GM18873 (cell line): ENCODE measurements around the gene ZIC2.
"Not testable (repeated sequence)": the region's sequence is repeated elsewhere in the genome, so short reads cannot be mapped to it uniquely, and the experiment has no call there.

Experiments
- ATAC-seq: cut with Tn5 transposase; IDR thresholded peaks from one replicate; pipeline ENCODE4 v1.9.1; 2021; ENCODE audit warnings: mild to moderate bottlenecking, moderate library complexity, moderate number of reproducible peaks; ENCODE audit not compliant: unreplicated experiment, low FRiP score

Gene ZIC2

GRCh38 chr13:99981735-99982035, at the start of gene ZIC2:
TSS of gene ZIC2 (plus strand) at chr13:99981784. CDS start at chr13:99982065, 281 bp downstream.
- ATAC-seq: no peak

- no peak for ATAC-seq
These were observed 48.7 kb upstream of the ZIC2 start for GRCh38 chr13:99932912-99933311.

- ATAC-seq: no peak
These were observed 45.8 kb upstream of the ZIC2 start for GRCh38 chr13:99935772-99936171.

GRCh38 chr13:99938635-99939034, 42.9 kb upstream of the ZIC2 start:
- ATAC-seq: no peak

GRCh38 chr13:99941086-99941485, 40.5 kb upstream of the ZIC2 start:
- no peak for ATAC-seq

- ATAC-seq: no peak
These were observed 39.7 kb upstream of the ZIC2 start for GRCh38 chr13:99941911-99942310.

GRCh38 chr13:99944102-99944501, 37.5 kb upstream of the ZIC2 start:
- no peak for ATAC-seq

- no peak for ATAC-seq
These were observed 37.0 kb upstream of the ZIC2 start for GRCh38 chr13:99944606-99945005.

- ATAC-seq: not testable (repeated sequence)
These were observed 36.1 kb upstream of the ZIC2 start for GRCh38 chr13:99945515-99945914.

- ATAC-seq: no peak
These were observed 33.9 kb upstream of the ZIC2 start for GRCh38 chr13:99947666-99948065.

- no peak for ATAC-seq
These were observed 33.2 kb upstream of the ZIC2 start for GRCh38 chr13:99948411-99948810.

GRCh38 chr13:99948907-99949678, 32.5 kb upstream of the ZIC2 start:
- no peak for ATAC-seq

GRCh38 chr13:99949679-99950413, 31.7 kb upstream of the ZIC2 start:
- no peak for ATAC-seq

GRCh38 chr13:99951666-99952065, 29.9 kb upstream of the ZIC2 start:
- ATAC-seq: not testable (repeated sequence)

- no peak for ATAC-seq
These were observed 28.3 kb upstream of the ZIC2 start for GRCh38 chr13:99953138-99953755.

- no peak for ATAC-seq
These were observed 26.4 kb upstream of the ZIC2 start for GRCh38 chr13:99955107-99955746.

GRCh38 chr13:99955747-99956472, 25.7 kb upstream of the ZIC2 start:
- no peak for ATAC-seq

GRCh38 chr13:99956473-99957349, 24.9 kb upstream of the ZIC2 start:
- no peak for ATAC-seq

GRCh38 chr13:99958406-99959126, 23.0 kb upstream of the ZIC2 start:
- ATAC-seq: no peak
